Liver (tissue), 9 donors: ENCODE results near the gene CAST. TPM values are rescaled to one million over a fixed set of nuclear protein-coding genes. Genes with fewer than 3 reads are reported as not detected.
A peak's percentile ranks its signal among the peaks of the same experiment; 100 is the strongest.
"Not testable (repeated sequence)": the region's sequence is repeated elsewhere in the genome, so short reads cannot be mapped to it uniquely, and the experiment has no call there.

Source experiments
- DNase-seq: peaks from one replicate; pipeline ENCODE4 v3.0.0-alpha.2; 2017; ENCODE audit warnings: low spot score
- H3K27ac ChIP-seq, 2 donors: one replicate each; pipeline ENCODE4 v1.7.0; 2013; ENCODE audit warnings: inconsistent platforms in 2 of 2, low read length in 2 of 2, control low read depth in 1 of 2, low read depth in 1 of 2, mild to moderate bottlenecking in 1 of 2
- H3K27me3 ChIP-seq, 4 donors: one replicate each; pipeline versions ENCODE4 v1.6.1 to v1.7.0; 2013; ENCODE audit warnings: low read length in 3 of 4, inconsistent platforms in 1 of 4, mild to moderate bottlenecking in 1 of 4, moderate library complexity in 1 of 4; ENCODE audit not compliant: control insufficient read depth in 4 of 4, insufficient read depth in 4 of 4
- H3K36me3 ChIP-seq, 4 donors: one replicate each; pipeline versions ENCODE4 v1.6.1 to v1.7.0; 2013; ENCODE audit warnings: low read length in 3 of 4, mild to moderate bottlenecking in 3 of 4, low read depth in 1 of 4, moderate library complexity in 1 of 4; ENCODE audit not compliant: control insufficient read depth in 4 of 4, insufficient read depth in 3 of 4
- H3K4me1 ChIP-seq, 4 donors: one replicate each; pipeline versions ENCODE4 v1.6.1 to v1.7.0; 2013; ENCODE audit warnings: low read length in 3 of 4, mild to moderate bottlenecking in 3 of 4, moderate library complexity in 1 of 4; ENCODE audit not compliant: control insufficient read depth in 4 of 4, insufficient read depth in 4 of 4
- H3K4me3 ChIP-seq, 3 donors: one replicate each; pipeline versions ENCODE4 v1.6.1 to v1.7.0; 2013; ENCODE audit warnings: low read length in 3 of 3, control low read depth in 1 of 3, low read depth in 1 of 3, mild to moderate bottlenecking in 1 of 3
- H3K9ac ChIP-seq, 2 donors: one replicate each; pipeline ENCODE4 v1.7.0; 2013; ENCODE audit warnings: low read length in 2 of 2, mild to moderate bottlenecking in 2 of 2, moderate library complexity in 2 of 2, control low read depth in 1 of 2, low read depth in 1 of 2
- H3K9me3 ChIP-seq, 4 donors: one replicate each; pipeline versions ENCODE4 v1.6.1 to v1.7.0; 2013; ENCODE audit warnings: low read length in 3 of 4; ENCODE audit not compliant: control insufficient read depth in 4 of 4
- ATF3 ChIP-seq: IDR thresholded peaks from 2 replicates; pipeline ENCODE4 v1.6.1; 2016; ENCODE audit warnings: antibody characterized with exemption
- CTCF ChIP-seq: fragments of 150-350 bp; IDR thresholded peaks from 2 replicates; pipeline ENCODE4 v1.5.1; 2017; ENCODE audit warnings: improper control_type of control experiment, low read depth, low read length; ENCODE audit not compliant: missing input control
- FOXA1 ChIP-seq: IDR thresholded peaks from 2 replicates; pipeline ENCODE4 v1.6.1; 2016; ENCODE audit warnings: antibody characterized with exemption
- FOXA2 ChIP-seq: IDR thresholded peaks from 2 replicates; pipeline ENCODE4 v1.6.1; 2016; ENCODE audit warnings: antibody characterized with exemption
- GABPA ChIP-seq, 2 donors: IDR thresholded peaks in 1 of 2; conservative IDR thresholded peaks in 1 of 2; 2 replicates each; pipeline ENCODE4 v1.6.1; 2016; ENCODE audit warnings: antibody characterized with exemption in 2 of 2, mild to moderate bottlenecking in 1 of 2, moderate library complexity in 1 of 2
- HNF4A ChIP-seq, 2 donors: conservative IDR thresholded peaks; 2 replicates each; pipeline ENCODE4 v1.6.1; 2016; ENCODE audit warnings: antibody characterized with exemption in 2 of 2, mild to moderate bottlenecking in 2 of 2
- HNF4G ChIP-seq: IDR thresholded peaks from 2 replicates; pipeline ENCODE4 v1.6.1; 2016; ENCODE audit warnings: antibody characterized with exemption
- JUND ChIP-seq, 2 donors: IDR thresholded peaks; 2 replicates each; pipeline ENCODE4 v1.6.1; 2016; ENCODE audit warnings: antibody characterized with exemption in 2 of 2
- MAX ChIP-seq: IDR thresholded peaks from 2 replicates; pipeline ENCODE4 v1.6.1; 2016; ENCODE audit warnings: antibody characterized with exemption
- NR2F2 ChIP-seq: IDR thresholded peaks from 2 replicates; pipeline ENCODE4 v1.6.1; 2016; ENCODE audit warnings: antibody characterized with exemption
- RAD21 ChIP-seq, 2 donors: IDR thresholded peaks; 2 replicates each; pipeline ENCODE4 v1.6.1; 2016; ENCODE audit warnings: antibody characterized with exemption in 2 of 2, mild to moderate bottlenecking in 2 of 2
- REST ChIP-seq: IDR thresholded peaks from 2 replicates; pipeline ENCODE4 v1.6.1; 2016; ENCODE audit warnings: antibody characterized with exemption, mild to moderate bottlenecking
- RXRA ChIP-seq, 2 donors: IDR thresholded peaks; 2 replicates each; pipeline ENCODE4 v1.6.1; 2017 to 2018; ENCODE audit warnings: antibody characterized with exemption in 2 of 2, mild to moderate bottlenecking in 1 of 2
- SP1 ChIP-seq: IDR thresholded peaks from 2 replicates; pipeline ENCODE4 v1.6.1; 2018; ENCODE audit warnings: antibody characterized with exemption, mild to moderate bottlenecking
- TAF1 ChIP-seq: conservative IDR thresholded peaks from 2 replicates; pipeline ENCODE4 v1.6.1; 2016; ENCODE audit warnings: antibody characterized with exemption, mild to moderate bottlenecking
- YY1 ChIP-seq: IDR thresholded peaks from 2 replicates; pipeline ENCODE4 v1.6.1; 2016; ENCODE audit warnings: antibody characterized with exemption, mild to moderate bottlenecking
- ZBTB33 ChIP-seq: IDR thresholded peaks from 2 replicates; pipeline ENCODE4 v1.6.1; 2016; ENCODE audit warnings: antibody characterized with exemption
- whole genome bisulfite sequencing: extraction: QIAGEN DNeasy Blood & Tissue Kit; methylation state at CpG from one replicate; pipeline ENCODE4 v1.1.7; 2013; 5-methylcytosine and 5-hydroxymethylcytosine counted together
- polyA plus RNA-seq, 2 donors: library from polyadenylated mRNA; stranded (reverse) in 1 of 2; unstranded in 1 of 2; fragments of 200-250 nt in 1 of 2; fragments of >200 nt in 1 of 2; fragmentation: Nextera tagmentation in 1 of 2; extraction: Ambion mirVana in 1 of 2; gene quantifications; one replicate each; pipeline versions ENCODE4 v1.2.1 to v1.2.3, GENCODE V29; 2013 to 2015
- total RNA-seq, 2 donors: library from RNA; depleted of rRNA; stranded (reverse); fragments of >200 nt; gene quantifications; one replicate each; pipeline ENCODE4 v1.2.3, GENCODE V29; 2014
- donor health status: healthy.
- donor health status: healthy.
- donor health status: healthy.
- donor health status: healthy.
- donor health status: healthy.

The CAST gene
- total and polyA plus RNA-seq, 4 donors: 43.3 to 126 (median 81.0) TPM

GRCh38 chr5:96796434-96796833 is 134.3 kb downstream of the CAST start:
- H3K36me3 ChIP-seq: peaks cover 9 to 57% (median 45%) of the 10 kb centered on the region in 4 donors
- H3K9ac ChIP-seq: no peak overlapping the region
- no peak overlapping the region for H3K4me3 ChIP-seq
- DNase-seq: no peak
- TF ChIP-seq RAD21 (IDR thresholded peaks at IDR 0.05) (no peak), FOXA1 (no peak), JUND (IDR thresholded peaks at IDR 0.05) (no peak), TAF1 (no peak), CTCF (no peak), ATF3 (no peak), MAX (no peak), HNF4G (no peak), GABPA (IDR thresholded peaks at IDR 0.05 in 1 of 2, conservative IDR thresholded peaks at IDR 0.05 in 1 of 2) (no peak), RXRA (IDR thresholded peaks at IDR 0.05) (no peak), SP1 (no peak), NR2F2 (no peak), FOXA2 (no peak), HNF4A (conservative IDR thresholded peaks at IDR 0.05) (no peak), REST (no peak), ZBTB33 (no peak), YY1 (no peak)
- WGBS: 62% methylated on average over 2 of the region's 2 CpGs
- no peaks in the 10 kb centered on the region for H3K4me1 ChIP-seq
- H3K9me3 ChIP-seq: no peaks in the 10 kb centered on the region
- no peak overlapping the region for H3K27ac ChIP-seq
- no peaks in the 10 kb centered on the region for H3K27me3 ChIP-seq

- not testable (repeated sequence) for H3K9me3 ChIP-seq, H3K4me3 ChIP-seq, H3K27me3 ChIP-seq, H3K9ac ChIP-seq, DNase-seq
- Histone ChIP-seq H3K27ac (peak overlapping the region in 1 of 2 donors; percentile 16), H3K4me1 (peaks cover 3 to 19% (median 15%) of the 10 kb centered on the region in 4 donors), H3K36me3 (peaks cover 5 to 25% (median 11%) of the 10 kb centered on the region in 4 donors)
- 54% methylated on average over 11 of the region's 11 CpGs for WGBS
- TF ChIP-seq RXRA (IDR thresholded peaks at IDR 0.05): peak; percentile 47 to 49
- peak; percentile 39 for TF ChIP-seq SP1
- peak; percentile 41 to 43 for TF ChIP-seq HNF4A (conservative IDR thresholded peaks at IDR 0.05)
- peak in 1 of 2 donors; percentile 19 for TF ChIP-seq RAD21 (IDR thresholded peaks at IDR 0.05)
Measured at GRCh38 chr5:96801718-96802117, 139.5 kb downstream of the CAST start.
